Spleen (tissue), 7 donors: Measurements from ENCODE around the gene CLC.

ENCODE experiments used
- POLR2AphosphoS5 ChIP-seq, 3 donors: sonication (generic); formaldehyde crosslinking; IDR thresholded peaks; one replicate each; pipeline ENCODE4 v1.5.1; 2017; ENCODE audit warnings: antibody characterized with exemption in 3 of 3
- TF ChIP-seq, protein P1 (sequence below), 11 experiments: fragments of 200-600 bp in 7 of 11; fragments of 450-650 bp in 4 of 11; sonication (generic) in 4 of 11; IDR thresholded peaks in 8 of 11; conservative IDR thresholded peaks in 3 of 11; 1 replicate in 7 of 11; 2 replicates in 4 of 11; pipeline versions ENCODE4 v1.4.0 to v1.8.0; 2016 to 2021; ENCODE audit warnings: antibody characterized with exemption in 11 of 11, inconsistent platforms in 4 of 11, mild to moderate bottlenecking in 1 of 11
- donor health status: DM: no; HTN: no; CAD: no; lungs with moderate emphysema.
- donor health status: DM: no; HTN: no; CAD: no.
- donor health status: DM: no; HTN: no; CAD: no.

- TF ChIP-seq POLR2AphosphoS5 (IDR thresholded peaks at IDR 0.05): no peak
- TF ChIP-seq, protein P1, sequence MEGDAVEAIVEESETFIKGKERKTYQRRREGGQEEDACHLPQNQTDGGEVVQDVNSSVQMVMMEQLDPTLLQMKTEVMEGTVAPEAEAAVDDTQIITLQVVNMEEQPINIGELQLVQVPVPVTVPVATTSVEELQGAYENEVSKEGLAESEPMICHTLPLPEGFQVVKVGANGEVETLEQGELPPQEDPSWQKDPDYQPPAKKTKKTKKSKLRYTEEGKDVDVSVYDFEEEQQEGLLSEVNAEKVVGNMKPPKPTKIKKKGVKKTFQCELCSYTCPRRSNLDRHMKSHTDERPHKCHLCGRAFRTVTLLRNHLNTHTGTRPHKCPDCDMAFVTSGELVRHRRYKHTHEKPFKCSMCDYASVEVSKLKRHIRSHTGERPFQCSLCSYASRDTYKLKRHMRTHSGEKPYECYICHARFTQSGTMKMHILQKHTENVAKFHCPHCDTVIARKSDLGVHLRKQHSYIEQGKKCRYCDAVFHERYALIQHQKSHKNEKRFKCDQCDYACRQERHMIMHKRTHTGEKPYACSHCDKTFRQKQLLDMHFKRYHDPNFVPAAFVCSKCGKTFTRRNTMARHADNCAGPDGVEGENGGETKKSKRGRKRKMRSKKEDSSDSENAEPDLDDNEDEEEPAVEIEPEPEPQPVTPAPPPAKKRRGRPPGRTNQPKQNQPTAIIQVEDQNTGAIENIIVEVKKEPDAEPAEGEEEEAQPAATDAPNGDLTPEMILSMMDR (IDR thresholded peaks at IDR 0.05 in 8 of 11, conservative IDR thresholded peaks at IDR 0.05 in 3 of 11): no peak
These were observed 9.2 kb upstream of the CLC start for GRCh38 chr19:39746836-39747529.
